IPS-15b (cell line): ENCODE measurements around the gene CCDC6.
"Not testable (repeated sequence)": the region's sequence is repeated elsewhere in the genome, so short reads cannot be mapped to it uniquely, and the experiment has no call there.

Experiments used
- H3K27me3 ChIP-seq: one replicate; pipeline ENCODE4 v1.6.1; 2013; ENCODE audit warnings: low read length; ENCODE audit not compliant: control insufficient read depth, insufficient read depth
- H3K36me3 ChIP-seq: one replicate; pipeline ENCODE4 v1.6.1; 2013; ENCODE audit warnings: low read length; ENCODE audit not compliant: control insufficient read depth, insufficient read depth
- H3K4me1 ChIP-seq: one replicate; pipeline ENCODE4 v1.6.1; 2013; ENCODE audit warnings: mild to moderate bottlenecking, low read length; ENCODE audit not compliant: control insufficient read depth, insufficient read depth
- H3K4me3 ChIP-seq: one replicate; pipeline ENCODE4 v1.5.1; 2013; ENCODE audit warnings: low read depth, low read length
- H3K9ac ChIP-seq: one replicate; pipeline ENCODE4 v1.6.1; 2013; ENCODE audit warnings: low read depth, mild to moderate bottlenecking, low read length
- H3K9me3 ChIP-seq: one replicate; pipeline ENCODE4 v1.6.1; 2013; ENCODE audit warnings: mild to moderate bottlenecking, low read length; ENCODE audit not compliant: control insufficient read depth, insufficient read depth

CCDC6 gene

DNA sequence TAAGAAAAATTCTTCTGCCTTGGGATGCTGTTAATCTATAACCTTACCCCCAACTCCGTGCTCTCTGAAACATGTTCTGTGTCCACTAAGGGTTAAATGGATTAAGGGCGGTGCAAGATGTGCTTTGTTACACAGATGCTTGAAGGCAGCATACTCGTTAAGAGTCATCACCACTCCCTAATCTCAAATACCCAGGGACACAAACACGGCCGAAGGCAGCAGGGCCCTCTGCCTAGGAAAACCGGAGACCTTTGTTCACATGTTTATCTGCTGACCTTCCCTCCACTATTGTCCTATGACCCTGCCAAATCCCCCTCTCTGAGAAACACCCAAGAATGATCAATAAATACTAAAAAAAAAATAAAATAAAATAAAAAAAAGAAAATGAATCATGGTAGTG lies 161.6 kb downstream of the CCDC6 start:
- H3K9me3 ChIP-seq, H3K4me1 ChIP-seq, H3K36me3 ChIP-seq: not testable (repeated sequence)

DNA sequence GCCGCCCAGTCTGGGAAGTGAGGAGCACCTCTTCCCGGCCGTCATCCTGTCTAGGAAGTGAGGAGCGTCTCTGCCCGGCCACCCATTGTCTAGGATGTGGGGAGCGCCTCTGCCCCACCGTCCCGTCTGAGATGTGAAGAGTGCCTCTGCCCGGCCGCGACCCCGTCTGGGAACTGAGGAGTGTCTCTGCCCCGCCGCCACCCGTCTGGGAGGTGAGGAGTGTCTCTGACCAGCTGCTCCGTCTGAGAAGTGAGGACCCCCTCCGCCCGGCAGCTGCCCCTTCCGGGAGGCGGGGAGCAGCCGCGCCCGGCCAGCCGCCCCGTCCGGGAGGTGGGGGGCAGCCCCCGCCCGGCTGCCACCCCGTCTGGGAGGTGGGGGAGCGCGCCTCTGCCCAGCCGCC lies 162.2 kb downstream of the CCDC6 start:
- not testable (repeated sequence) for H3K4me3 ChIP-seq, H3K9me3 ChIP-seq, H3K36me3 ChIP-seq, H3K27me3 ChIP-seq, H3K9ac ChIP-seq, H3K4me1 ChIP-seq

More for the DNA sequence above, 161.6 kb downstream of the CCDC6 start:
- H3K27me3 ChIP-seq, H3K9ac ChIP-seq, H3K4me3 ChIP-seq: not testable (repeated sequence)

DNA sequence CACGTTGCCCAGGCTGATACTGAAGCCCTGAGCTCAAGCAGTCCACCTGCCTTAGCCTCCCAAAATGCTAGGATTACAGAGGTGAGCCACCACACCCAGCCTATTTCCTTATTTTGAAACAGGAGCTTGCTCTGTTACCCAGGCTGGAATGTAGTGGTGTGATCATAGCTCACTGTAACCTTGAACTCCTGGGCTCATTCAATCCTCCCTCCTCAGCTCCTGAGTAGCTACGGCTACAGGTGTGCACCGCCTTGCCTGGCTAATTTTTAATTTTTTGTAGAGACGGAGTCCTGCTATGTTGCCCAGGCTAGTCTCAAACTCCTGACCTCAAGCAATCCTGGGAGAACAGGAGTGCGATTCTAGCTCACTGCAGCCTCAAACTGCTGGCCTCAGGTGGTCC lies 164.8 kb downstream of the CCDC6 start:
- Histone ChIP-seq H3K36me3 (no peaks in the 10 kb centered on the region), H3K9me3 (peaks cover 4% of the 10 kb centered on the region)

DNA sequence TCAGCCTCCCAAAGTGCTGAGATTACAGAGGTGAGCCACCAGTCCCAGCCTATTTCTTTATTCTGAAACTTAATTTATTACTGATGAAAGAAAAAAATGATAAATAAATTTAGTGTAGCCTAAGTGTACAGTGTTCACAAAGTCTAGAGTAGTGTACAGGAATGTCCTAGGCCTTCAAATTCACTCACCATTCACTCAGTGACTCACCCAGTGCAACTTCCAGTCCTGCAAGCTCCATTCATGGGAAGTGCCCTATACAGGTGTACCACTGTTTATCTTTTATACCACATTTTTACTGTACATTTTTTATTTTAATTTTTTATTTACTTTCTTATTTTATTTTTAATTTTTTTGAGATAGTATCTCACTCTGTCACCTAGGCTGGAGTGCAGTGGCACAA lies 165.3 kb downstream of the CCDC6 start:
- Histone ChIP-seq H3K4me3 (no peak overlapping the region), H3K27me3 (no peaks in the 10 kb centered on the region), H3K36me3 (no peaks in the 10 kb centered on the region), H3K9ac (no peak overlapping the region), H3K4me1 (no peaks in the 10 kb centered on the region), H3K9me3 (peaks cover 4% of the 10 kb centered on the region)

More for the DNA sequence above, 164.8 kb downstream of the CCDC6 start:
- H3K27me3 ChIP-seq, result no peaks in the 10 kb centered on the region
- H3K9ac ChIP-seq, result no peak overlapping the region
- H3K4me1 ChIP-seq, result no peaks in the 10 kb centered on the region
- no peak overlapping the region for H3K4me3 ChIP-seq
